Measurements from ENCODE around the gene ADK.

Gene ADK

GRCh38 chr10:74322141-74322540, 171.1 kb downstream of the ADK start:
- Histone ChIP-seq H3K4me1 (ENCODE audit: control insufficient read depth, insufficient read depth, low read length) (no peaks in the 10 kb centered on the region), H3K9ac (ENCODE audit: low read depth, low read length) (no peak overlapping the region), H3K36me3 (ENCODE audit: control insufficient read depth, insufficient read depth, low read length) (no peaks in the 10 kb centered on the region), H3K9me3 (ENCODE audit: control insufficient read depth, insufficient read depth, low read length) (no peaks in the 10 kb centered on the region), H3K27me3 (ENCODE audit: control insufficient read depth, insufficient read depth, low read length) (no peaks in the 10 kb centered on the region), H3K4me3 (ENCODE audit: low read depth, low read length) (no peak overlapping the region)

- Histone ChIP-seq H3K4me1 (ENCODE audit: control insufficient read depth, insufficient read depth, low read length) (no peaks in the 10 kb centered on the region), H3K36me3 (ENCODE audit: control insufficient read depth, insufficient read depth, low read length) (no peaks in the 10 kb centered on the region), H3K9ac (ENCODE audit: low read depth, low read length) (no peak overlapping the region), H3K27me3 (ENCODE audit: control insufficient read depth, insufficient read depth, low read length) (no peaks in the 10 kb centered on the region), H3K4me3 (ENCODE audit: low read depth, low read length) (no peak overlapping the region), H3K9me3 (ENCODE audit: control insufficient read depth, insufficient read depth, low read length) (no peaks in the 10 kb centered on the region)
These were observed 171.5 kb downstream of the ADK start for GRCh38 chr10:74322565-74322964.

- Histone ChIP-seq H3K27me3 (ENCODE audit: control insufficient read depth, insufficient read depth, low read length) (no peaks in the 10 kb centered on the region), H3K4me1 (ENCODE audit: control insufficient read depth, insufficient read depth, low read length) (no peaks in the 10 kb centered on the region), H3K4me3 (ENCODE audit: low read depth, low read length) (no peak overlapping the region), H3K9ac (ENCODE audit: low read depth, low read length) (no peak overlapping the region), H3K9me3 (ENCODE audit: control insufficient read depth, insufficient read depth, low read length) (no peaks in the 10 kb centered on the region), H3K36me3 (ENCODE audit: control insufficient read depth, insufficient read depth, low read length) (no peaks in the 10 kb centered on the region)
These were observed 177.4 kb downstream of the ADK start for GRCh38 chr10:74328388-74328787.

GRCh38 chr10:74329873-74330272, 178.9 kb downstream of the ADK start:
- H3K36me3 ChIP-seq (ENCODE audit: control insufficient read depth, insufficient read depth, low read length), result no peaks in the 10 kb centered on the region
- no peaks in the 10 kb centered on the region for H3K27me3 ChIP-seq (ENCODE audit: control insufficient read depth, insufficient read depth, low read length)
- H3K4me1 ChIP-seq (ENCODE audit: control insufficient read depth, insufficient read depth, low read length), result no peaks in the 10 kb centered on the region
- no peak overlapping the region for H3K9ac ChIP-seq (ENCODE audit: low read depth, low read length)
- no peaks in the 10 kb centered on the region for H3K9me3 ChIP-seq (ENCODE audit: control insufficient read depth, insufficient read depth, low read length)
- no peak overlapping the region for H3K4me3 ChIP-seq (ENCODE audit: low read depth, low read length)

GRCh38 chr10:74330646-74331045, 179.6 kb downstream of the ADK start:
- Histone ChIP-seq H3K4me1 (ENCODE audit: control insufficient read depth, insufficient read depth, low read length) (no peaks in the 10 kb centered on the region), H3K27me3 (ENCODE audit: control insufficient read depth, insufficient read depth, low read length) (no peaks in the 10 kb centered on the region), H3K4me3 (ENCODE audit: low read depth, low read length) (no peak overlapping the region), H3K9me3 (ENCODE audit: control insufficient read depth, insufficient read depth, low read length) (no peaks in the 10 kb centered on the region), H3K36me3 (ENCODE audit: control insufficient read depth, insufficient read depth, low read length) (no peaks in the 10 kb centered on the region), H3K9ac (ENCODE audit: low read depth, low read length) (no peak overlapping the region)

- Histone ChIP-seq H3K9me3 (ENCODE audit: control insufficient read depth, insufficient read depth, low read length) (no peaks in the 10 kb centered on the region), H3K36me3 (ENCODE audit: control insufficient read depth, insufficient read depth, low read length) (no peaks in the 10 kb centered on the region), H3K27me3 (ENCODE audit: control insufficient read depth, insufficient read depth, low read length) (no peaks in the 10 kb centered on the region), H3K9ac (ENCODE audit: low read depth, low read length) (no peak overlapping the region), H3K4me3 (ENCODE audit: low read depth, low read length) (no peak overlapping the region), H3K4me1 (ENCODE audit: control insufficient read depth, insufficient read depth, low read length) (no peaks in the 10 kb centered on the region)
These were observed 181.4 kb downstream of the ADK start for GRCh38 chr10:74332398-74332797.

- Histone ChIP-seq H3K4me3 (ENCODE audit: low read depth, low read length) (no peak overlapping the region), H3K36me3 (ENCODE audit: control insufficient read depth, insufficient read depth, low read length) (no peaks in the 10 kb centered on the region), H3K27me3 (ENCODE audit: control insufficient read depth, insufficient read depth, low read length) (no peaks in the 10 kb centered on the region), H3K9me3 (ENCODE audit: control insufficient read depth, insufficient read depth, low read length) (no peaks in the 10 kb centered on the region), H3K9ac (ENCODE audit: low read depth, low read length) (no peak overlapping the region), H3K4me1 (ENCODE audit: control insufficient read depth, insufficient read depth, low read length) (no peaks in the 10 kb centered on the region)
These were observed 182.2 kb downstream of the ADK start for GRCh38 chr10:74333174-74333573.

GRCh38 chr10:74334221-74334620, 183.2 kb downstream of the ADK start:
- no peaks in the 10 kb centered on the region for H3K9me3 ChIP-seq (ENCODE audit: control insufficient read depth, insufficient read depth, low read length)
- no peaks in the 10 kb centered on the region for H3K27me3 ChIP-seq (ENCODE audit: control insufficient read depth, insufficient read depth, low read length)
- no peaks in the 10 kb centered on the region for H3K36me3 ChIP-seq (ENCODE audit: control insufficient read depth, insufficient read depth, low read length)
- no peak overlapping the region for H3K4me3 ChIP-seq (ENCODE audit: low read depth, low read length)
- no peaks in the 10 kb centered on the region for H3K4me1 ChIP-seq (ENCODE audit: control insufficient read depth, insufficient read depth, low read length)
- no peak overlapping the region for H3K9ac ChIP-seq (ENCODE audit: low read depth, low read length)

- Histone ChIP-seq H3K9me3 (ENCODE audit: control insufficient read depth, insufficient read depth, low read length) (no peaks in the 10 kb centered on the region), H3K4me3 (ENCODE audit: low read depth, low read length) (no peak overlapping the region)
These were observed 184.5 kb downstream of the ADK start for GRCh38 chr10:74335501-74335900.

GRCh38 chr10:74337330-74338016, 186.5 kb downstream of the ADK start:
- Histone ChIP-seq H3K4me3 (ENCODE audit: low read depth, low read length) (no peak overlapping the region), H3K36me3 (ENCODE audit: control insufficient read depth, insufficient read depth, low read length) (no peaks in the 10 kb centered on the region), H3K4me1 (ENCODE audit: control insufficient read depth, insufficient read depth, low read length) (no peaks in the 10 kb centered on the region), H3K9ac (ENCODE audit: low read depth, low read length) (no peak overlapping the region), H3K9me3 (ENCODE audit: control insufficient read depth, insufficient read depth, low read length) (no peaks in the 10 kb centered on the region), H3K27me3 (ENCODE audit: control insufficient read depth, insufficient read depth, low read length) (no peaks in the 10 kb centered on the region)

More at GRCh38 chr10:74335501-74335900, 184.5 kb downstream of the ADK start:
- Histone ChIP-seq H3K9ac (ENCODE audit: low read depth, low read length) (no peak overlapping the region), H3K27me3 (ENCODE audit: control insufficient read depth, insufficient read depth, low read length) (no peaks in the 10 kb centered on the region), H3K36me3 (ENCODE audit: control insufficient read depth, insufficient read depth, low read length) (no peaks in the 10 kb centered on the region), H3K4me1 (ENCODE audit: control insufficient read depth, insufficient read depth, low read length) (no peaks in the 10 kb centered on the region)

- Histone ChIP-seq H3K4me1 (ENCODE audit: control insufficient read depth, insufficient read depth, low read length) (no peaks in the 10 kb centered on the region), H3K9ac (ENCODE audit: low read depth, low read length) (no peak overlapping the region), H3K4me3 (ENCODE audit: low read depth, low read length) (no peak overlapping the region), H3K36me3 (ENCODE audit: control insufficient read depth, insufficient read depth, low read length) (peaks cover 4% of the 10 kb centered on the region), H3K9me3 (ENCODE audit: control insufficient read depth, insufficient read depth, low read length) (no peaks in the 10 kb centered on the region), H3K27me3 (ENCODE audit: control insufficient read depth, insufficient read depth, low read length) (no peaks in the 10 kb centered on the region)
These were observed 192.0 kb downstream of the ADK start for GRCh38 chr10:74342991-74343390.

- Histone ChIP-seq H3K9me3 (ENCODE audit: control insufficient read depth, insufficient read depth, low read length) (no peaks in the 10 kb centered on the region), H3K27me3 (ENCODE audit: control insufficient read depth, insufficient read depth, low read length) (no peaks in the 10 kb centered on the region), H3K36me3 (ENCODE audit: control insufficient read depth, insufficient read depth, low read length) (peaks cover 4% of the 10 kb centered on the region), H3K4me3 (ENCODE audit: low read depth, low read length) (no peak overlapping the region), H3K4me1 (ENCODE audit: control insufficient read depth, insufficient read depth, low read length) (no peaks in the 10 kb centered on the region), H3K9ac (ENCODE audit: low read depth, low read length) (no peak overlapping the region)
These were observed 192.8 kb downstream of the ADK start for GRCh38 chr10:74343804-74344203.

Data from iPS-15b (cell line).